IMR-90 (cell line): ENCODE data around the gene EPB41L1. TPM values are rescaled to one million over a fixed set of nuclear protein-coding genes. Genes with fewer than 3 reads are reported as not detected.

Source experiments
- ATAC-seq: fragments of 200-7000 bp; cut with Tn5 transposase; 2 replicates; pipeline ENCODE4 v1.9.1; 2020; ENCODE audit warnings: low read depth, mild to moderate bottlenecking, moderate library complexity
- BruUV-seq: library from RNA; stranded (reverse); fragments of 400-500 nt; replicated peaks from 2 replicates; lab custom pipeline; 2021; lab: Mats Ljungman, UMichigan
- CTCF ChIA-PET: fragments of 300-600 bp; formaldehyde crosslinking; extraction: SDS; loops from one replicate; lab custom pipeline; 2021; ENCODE audit warnings: antibody characterized with exemption; lab: Yijun Ruan, JAX
- POLR2A ChIA-PET: fragments of 300-600 bp; sonication (Branson Sonifier 250); formaldehyde crosslinking; loops from one replicate; lab custom pipeline; 2022; ENCODE audit warnings: antibody characterized with exemption; ENCODE audit not compliant: unreplicated experiment; lab: Charles Lee
- DNase-seq: peaks from one replicate; pipeline ENCODE4 v3.0.0; 2013
- H2AFZ ChIP-seq: replicated peaks from 2 replicates; pipeline ENCODE3; 2013; ENCODE audit warnings: low read length, mild to moderate bottlenecking; ENCODE audit not compliant: poor library complexity
- H2AK5ac ChIP-seq: 2 replicates; pipeline ENCODE4 v1.6.1; 2013; ENCODE audit warnings: low read depth, low read length, inconsistent platforms
- H2AK9ac ChIP-seq: replicated peaks from 2 replicates; pipeline ENCODE3; 2013; ENCODE audit warnings: mild to moderate bottlenecking, low read depth, low read length, moderate library complexity; ENCODE audit not compliant: poor library complexity
- H2BK120ac ChIP-seq: 2 replicates; pipeline ENCODE4 v1.6.1; 2013; ENCODE audit warnings: low read depth, low read length, inconsistent platforms
- H2BK15ac ChIP-seq: 3 replicates; pipeline ENCODE4 v1.6.1; 2013; ENCODE audit warnings: low read depth, low read length, inconsistent platforms
- H2BK20ac ChIP-seq: 2 replicates; pipeline ENCODE4 v1.6.1; 2013; ENCODE audit warnings: low read depth, mild to moderate bottlenecking, inconsistent platforms, low read length, moderate library complexity
- H2BK5ac ChIP-seq: 2 replicates; pipeline ENCODE4 v1.6.1; 2013; ENCODE audit warnings: mild to moderate bottlenecking, low read depth, low read length, inconsistent platforms; ENCODE audit not compliant: poor library complexity, severe bottlenecking
- H3K14ac ChIP-seq: replicated peaks from 2 replicates; pipeline ENCODE4 v1.6.1; 2013; ENCODE audit warnings: low read depth, low read length, inconsistent platforms
- H3K18ac ChIP-seq: 2 replicates; pipeline ENCODE4 v1.6.1; 2013; ENCODE audit warnings: low read depth, low read length, control low read depth
- H3K23ac ChIP-seq: 2 replicates; pipeline ENCODE4 v1.6.1; 2013; ENCODE audit warnings: low read depth, low read length, inconsistent platforms
- H3K27ac ChIP-seq: 2 replicates; pipeline ENCODE4 v1.5.1; 2013; ENCODE audit warnings: mild to moderate bottlenecking, control low read depth, low read length; ENCODE audit not compliant: insufficient read depth
- H3K27me3 ChIP-seq: 2 replicates; pipeline ENCODE4 v1.6.1; 2013; ENCODE audit warnings: low read length; ENCODE audit not compliant: control insufficient read depth, insufficient read depth
- H3K36me3 ChIP-seq: 2 replicates; pipeline ENCODE4 v1.6.1; 2013; ENCODE audit warnings: low read length, mixed read lengths; ENCODE audit not compliant: control insufficient read depth, insufficient read depth
- H3K4ac ChIP-seq: 2 replicates; pipeline ENCODE4 v1.6.1; 2013; ENCODE audit warnings: low read depth, low read length, inconsistent platforms
- H3K4me1 ChIP-seq: 2 replicates; pipeline ENCODE4 v1.6.1; 2013; ENCODE audit warnings: low read length, mixed read lengths; ENCODE audit not compliant: control insufficient read depth, insufficient read depth
- H3K4me2 ChIP-seq: 2 replicates; pipeline ENCODE4 v1.6.1; 2013; ENCODE audit warnings: low read depth, mild to moderate bottlenecking, control low read depth, low read length, moderate library complexity
- H3K4me3 ChIP-seq: 2 replicates; pipeline ENCODE4 v1.5.1; 2013; ENCODE audit warnings: low read depth, mild to moderate bottlenecking, control low read depth, low read length, moderate library complexity; ENCODE audit not compliant: insufficient read depth
- H3K56ac ChIP-seq: 2 replicates; pipeline ENCODE4 v1.6.1; 2013; ENCODE audit warnings: low read length, inconsistent platforms; ENCODE audit not compliant: insufficient read depth; ENCODE audit errors: extremely low read depth
- H3K79me1 ChIP-seq, 2 experiments: 2 replicates each; pipeline ENCODE4 v1.6.1; 2013; ENCODE audit warnings: low read length in 2 of 2, inconsistent platforms in 1 of 2, low read depth in 1 of 2
- H3K9ac ChIP-seq: 2 replicates; pipeline ENCODE4 v1.6.1; 2013; ENCODE audit warnings: low read depth, low read length, control low read depth
- H3K9me1 ChIP-seq: 2 replicates; pipeline ENCODE4 v1.6.1; 2013; ENCODE audit warnings: low read length, inconsistent platforms; ENCODE audit not compliant: insufficient read depth
- H3K9me3 ChIP-seq: 2 replicates; pipeline ENCODE4 v1.6.1; 2013; ENCODE audit warnings: low read length; ENCODE audit not compliant: control insufficient read depth, insufficient read depth
- H4K20me1 ChIP-seq: 2 replicates; pipeline ENCODE4 v1.6.1; 2013; ENCODE audit warnings: low read length, inconsistent platforms; ENCODE audit not compliant: insufficient read depth
- H4K5ac ChIP-seq: 2 replicates; pipeline ENCODE4 v1.6.1; 2013; ENCODE audit warnings: mild to moderate bottlenecking, low read depth, low read length, control low read depth
- H4K8ac ChIP-seq, 2 experiments: 2 replicates each; pipeline ENCODE4 v1.6.1; 2013; ENCODE audit warnings: low read depth in 2 of 2, low read length in 2 of 2, control low read depth in 1 of 2, inconsistent platforms in 1 of 2
- H4K91ac ChIP-seq: 2 replicates; pipeline ENCODE4 v1.6.1; 2013; ENCODE audit warnings: low read depth, low read length, inconsistent platforms; ENCODE audit not compliant: insufficient read depth
- BHLHE40 ChIP-seq: fragments of 150-350 bp; IDR thresholded peaks from 2 replicates; pipeline ENCODE4 v1.6.1; 2016; ENCODE audit warnings: mild to moderate bottlenecking, low read depth, low read length
- CEBPB ChIP-seq: IDR thresholded peaks from 2 replicates; pipeline ENCODE4 v1.6.1; 2012; ENCODE audit warnings: low read depth, low read length, improper control_type of control experiment
- CHD1 ChIP-seq: IDR thresholded peaks from 2 replicates; pipeline ENCODE4 v1.6.1; 2012; ENCODE audit warnings: low read depth, low read length, improper control_type of control experiment
- CTCF ChIP-seq: conservative IDR thresholded peaks from 2 replicates; pipeline ENCODE4 v1.5.1; 2012; ENCODE audit warnings: mild to moderate bottlenecking, low read depth, low read length, improper control_type of control experiment
- ELK1 ChIP-seq: fragments of 150-350 bp; IDR thresholded peaks from 2 replicates; pipeline ENCODE4 v1.6.1; 2016; ENCODE audit warnings: low read depth, mild to moderate bottlenecking, low read length, moderate library complexity, borderline replicate concordance
- FOS ChIP-seq: fragments of 150-350 bp; IDR thresholded peaks from 2 replicates; pipeline ENCODE4 v1.6.1; 2016; ENCODE audit warnings: low read depth, low read length
- MAFK ChIP-seq: IDR thresholded peaks from 2 replicates; pipeline ENCODE4 v1.6.1; 2012; ENCODE audit warnings: low read depth, low read length, improper control_type of control experiment
- MAZ ChIP-seq: IDR thresholded peaks from 2 replicates; pipeline ENCODE4 v1.6.1; 2012; ENCODE audit warnings: low read depth, mild to moderate bottlenecking, low read length, improper control_type of control experiment, moderate library complexity, borderline replicate concordance
- MXI1 ChIP-seq: IDR thresholded peaks from 2 replicates; pipeline ENCODE4 v1.6.1; 2012; ENCODE audit warnings: low read depth, mild to moderate bottlenecking, low read length, moderate library complexity, borderline replicate concordance
- NFE2L2 ChIP-seq: fragments of 150-350 bp; IDR thresholded peaks from 2 replicates; pipeline ENCODE4 v1.6.1; 2016; ENCODE audit warnings: low read depth, mild to moderate bottlenecking, low read length
- POLR2A ChIP-seq: IDR thresholded peaks from 2 replicates; pipeline ENCODE4 v1.6.1; 2012; ENCODE audit warnings: mild to moderate bottlenecking, low read depth, low read length
- RAD21 ChIP-seq: IDR thresholded peaks from 2 replicates; pipeline ENCODE4 v1.6.1; 2012; ENCODE audit warnings: low read length, improper control_type of control experiment
- RCOR1 ChIP-seq: IDR thresholded peaks from 2 replicates; pipeline ENCODE4 v1.6.1; 2012; ENCODE audit warnings: mild to moderate bottlenecking, low read length, improper control_type of control experiment; ENCODE audit not compliant: insufficient replicate concordance
- RFX5 ChIP-seq: IDR thresholded peaks from 2 replicates; pipeline ENCODE4 v1.8.0; 2012; ENCODE audit warnings: low read depth, mild to moderate bottlenecking, low read length, moderate library complexity
- SMC3 ChIP-seq: fragments of 150-350 bp; IDR thresholded peaks from 2 replicates; pipeline ENCODE4 v1.6.1; 2016; ENCODE audit warnings: low read depth, mild to moderate bottlenecking, antibody characterized with exemption, low read length, moderate library complexity
- USF2 ChIP-seq: fragments of 150-350 bp; IDR thresholded peaks from 2 replicates; pipeline ENCODE4 v1.6.1; 2017; ENCODE audit warnings: mild to moderate bottlenecking, antibody characterized with exemption, low read length, low read depth
- WGBS, 2 experiments: methylation state at CpG; one replicate each; pipeline versions ENCODE4 v1.1.5 to v1.1.7; 2013; ENCODE audit warnings: missing lambda C conversion rate in 2 of 2; ENCODE audit not compliant: insufficient read length in 1 of 2; ENCODE audit errors: extremely low coverage in 2 of 2; 5-methylcytosine and 5-hydroxymethylcytosine counted together
- dilution Hi-C: fragments of 300-500 bp; cut with HindIII; formaldehyde crosslinking; loops from one replicate; pipeline ENCODE4 v1.14.3; 2018; ENCODE audit warnings: low sequenced_read_pairs; ENCODE audit not compliant: unreplicated experiment
- in situ Hi-C: fragments of 300-500 bp; cut with MboI; formaldehyde crosslinking; loops from 3 replicates; pipeline ENCODE4 v1.14.3; 2019; ENCODE audit warnings: low sequenced_read_pairs, inconsistent platforms, mixed read lengths
- intact Hi-C: fragments of 100-400 bp; cut with micrococcal nuclease; formaldehyde crosslinking; loops from 2 replicates; pipeline ENCODE4 v1.10.0; 2022
- polyA plus RNA-seq, 3 experiments: library from polyadenylated mRNA; depleted of rRNA; stranded (reverse); fragments of >200 nt; gene quantifications; 2 replicates each; pipeline ENCODE4 v1.2.3, GENCODE V29; 2012; ENCODE audit warnings: low replicate concordance in 1 of 3
- total RNA-seq: library from RNA; depleted of rRNA; stranded (reverse); fragments of >200 nt; gene quantifications from 2 replicates; pipeline ENCODE4 v1.2.3, GENCODE V29; 2012

Gene EPB41L1
- total and polyA plus RNA-seq, 2 of the 4 experiments (the other 2 are of a cell fraction), result 12.5 to 33.7 TPM

GRCh38 chr20:36112112-36112511, 42.4 kb upstream of the EPB41L1 start:
- Histone ChIP-seq H2BK20ac (no peak overlapping the region), H3K56ac (no peak overlapping the region), H2AFZ (no peak overlapping the region), H3K4me2 (no peak overlapping the region), H3K79me1 (no peaks in the 10 kb centered on the region), H3K27me3 (peaks cover 30% of the 10 kb centered on the region), H3K36me3 (no peaks in the 10 kb centered on the region), H3K9me1 (no peaks in the 10 kb centered on the region; the same call in 1 of the 2 replicates), H3K4ac (no peak overlapping the region), H2BK15ac (no peak overlapping the region), H4K20me1 (0 out of 2 replicates have a peak, but pooled peaks cover 3% of the 10 kb centered on the region), H3K27ac (no peak overlapping the region), H4K5ac (no peak overlapping the region), H3K14ac (no peak overlapping the region), H3K9ac (no peak overlapping the region), H2AK5ac (no peak overlapping the region), H4K91ac (no peak overlapping the region), H3K9me3 (no peaks in the 10 kb centered on the region), H4K8ac (no peak overlapping the region), H2AK9ac (no peak overlapping the region), H3K4me3 (no peak overlapping the region), H2BK5ac (no peak overlapping the region), H3K4me1 (peaks cover 3% of the 10 kb centered on the region; the same call in 1 of the 2 replicates), H3K18ac (no peak overlapping the region), H2BK120ac (no peak overlapping the region), H3K23ac (no peak overlapping the region)
- POLR2A ChIA-PET, result no interaction called here
- CTCF ChIA-PET, result no interaction called here
- in situ Hi-C loops, result no loop called here
- WGBS, 2 experiments, result 100% methylated on average over 3 of the region's 6 CpGs; no CpG with 5 or more reads in 1 of the 2 experiments
- intact Hi-C loops, result no loop called here
- BruUV-seq, result no TSS peak
- TF ChIP-seq RAD21, result no peak
- no peak for TF ChIP-seq ELK1
- no peak for TF ChIP-seq MAFK
- no peak for TF ChIP-seq POLR2A
- TF ChIP-seq CTCF, result no peak
- no peak for TF ChIP-seq SMC3
- TF ChIP-seq CEBPB, result no peak
- no peak for TF ChIP-seq NFE2L2
- TF ChIP-seq BHLHE40, result no peak
- TF ChIP-seq CHD1, result no peak
- no peak for TF ChIP-seq FOS
- TF ChIP-seq MAZ, result no peak
- no peak for TF ChIP-seq MXI1
- no peak for TF ChIP-seq RFX5
- TF ChIP-seq RCOR1, result no peak
- TF ChIP-seq USF2, result no peak
- dilution Hi-C loops, result no loop called here
- ATAC-seq, result no peak
- no peak for DNase-seq
